ENCODE data around the gene FBXO42. TPM values are rescaled to one million over a fixed set of nuclear protein-coding genes. Genes with fewer than 3 reads are reported as not detected.

The FBXO42 gene
- total and polyA plus RNA-seq, 2 of the 13 experiments (the other 11 are each of a cell fraction or from before 2014, with no cell fraction given) = 7.6 to 17.5 TPM

DNA sequence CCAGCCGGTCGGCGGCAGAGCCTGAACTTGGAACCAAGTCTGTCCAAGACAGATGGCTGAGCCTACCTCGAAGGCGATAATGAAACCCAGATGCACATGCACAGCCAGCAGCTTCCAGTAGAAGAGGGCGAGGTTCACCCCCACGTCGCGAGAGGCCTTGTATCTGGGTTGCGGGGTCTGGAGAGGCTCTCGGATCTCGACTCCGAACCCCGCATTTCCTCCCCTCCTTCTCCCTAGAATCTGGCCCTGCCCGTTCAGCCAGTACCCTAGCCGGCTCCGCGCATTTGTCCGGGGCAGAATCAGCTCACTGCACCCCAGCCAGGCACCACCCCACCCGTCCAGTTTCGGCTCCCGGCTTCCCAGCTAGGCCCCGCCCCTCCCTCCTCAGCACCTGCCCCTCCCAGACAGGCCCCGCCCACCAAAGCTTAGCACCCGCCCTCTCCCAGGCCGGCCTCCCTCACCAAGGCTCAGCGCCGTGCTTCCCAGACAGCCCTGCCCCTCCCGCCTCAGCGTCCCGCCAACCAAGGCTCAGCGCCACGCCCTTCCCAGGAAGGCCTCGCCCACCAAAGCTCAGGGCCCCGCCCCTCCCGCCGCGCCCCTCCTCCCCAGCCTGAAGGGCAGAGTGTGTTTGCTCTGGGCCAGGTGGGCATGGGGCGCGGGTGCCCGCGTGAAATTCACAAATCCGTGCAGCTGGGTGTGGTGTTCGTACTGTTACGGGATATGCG is 135.1 kb downstream of the FBXO42 start (continued):
- TF ChIP-seq HOXA3 (CRISPR knock-in tag; IDR thresholded peaks at IDR 0.05) = peak; percentile 17; the same call in 1 of the 2 replicates
- TF ChIP-seq, protein P1, sequence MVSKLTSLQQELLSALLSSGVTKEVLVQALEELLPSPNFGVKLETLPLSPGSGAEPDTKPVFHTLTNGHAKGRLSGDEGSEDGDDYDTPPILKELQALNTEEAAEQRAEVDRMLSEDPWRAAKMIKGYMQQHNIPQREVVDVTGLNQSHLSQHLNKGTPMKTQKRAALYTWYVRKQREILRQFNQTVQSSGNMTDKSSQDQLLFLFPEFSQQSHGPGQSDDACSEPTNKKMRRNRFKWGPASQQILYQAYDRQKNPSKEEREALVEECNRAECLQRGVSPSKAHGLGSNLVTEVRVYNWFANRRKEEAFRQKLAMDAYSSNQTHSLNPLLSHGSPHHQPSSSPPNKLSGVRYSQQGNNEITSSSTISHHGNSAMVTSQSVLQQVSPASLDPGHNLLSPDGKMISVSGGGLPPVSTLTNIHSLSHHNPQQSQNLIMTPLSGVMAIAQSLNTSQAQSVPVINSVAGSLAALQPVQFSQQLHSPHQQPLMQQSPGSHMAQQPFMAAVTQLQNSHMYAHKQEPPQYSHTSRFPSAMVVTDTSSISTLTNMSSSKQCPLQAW (CRISPR knock-in tag; IDR thresholded peaks at IDR 0.05) = 0 out of 2 replicates have a peak, but pooled peaks have one; percentile 25
- TF ChIP-seq, protein P2, sequence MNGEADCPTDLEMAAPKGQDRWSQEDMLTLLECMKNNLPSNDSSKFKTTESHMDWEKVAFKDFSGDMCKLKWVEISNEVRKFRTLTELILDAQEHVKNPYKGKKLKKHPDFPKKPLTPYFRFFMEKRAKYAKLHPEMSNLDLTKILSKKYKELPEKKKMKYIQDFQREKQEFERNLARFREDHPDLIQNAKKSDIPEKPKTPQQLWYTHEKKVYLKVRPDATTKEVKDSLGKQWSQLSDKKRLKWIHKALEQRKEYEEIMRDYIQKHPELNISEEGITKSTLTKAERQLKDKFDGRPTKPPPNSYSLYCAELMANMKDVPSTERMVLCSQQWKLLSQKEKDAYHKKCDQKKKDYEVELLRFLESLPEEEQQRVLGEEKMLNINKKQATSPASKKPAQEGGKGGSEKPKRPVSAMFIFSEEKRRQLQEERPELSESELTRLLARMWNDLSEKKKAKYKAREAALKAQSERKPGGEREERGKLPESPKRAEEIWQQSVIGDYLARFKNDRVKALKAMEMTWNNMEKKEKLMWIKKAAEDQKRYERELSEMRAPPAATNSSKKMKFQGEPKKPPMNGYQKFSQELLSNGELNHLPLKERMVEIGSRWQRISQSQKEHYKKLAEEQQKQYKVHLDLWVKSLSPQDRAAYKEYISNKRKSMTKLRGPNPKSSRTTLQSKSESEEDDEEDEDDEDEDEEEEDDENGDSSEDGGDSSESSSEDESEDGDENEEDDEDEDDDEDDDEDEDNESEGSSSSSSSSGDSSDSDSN (CRISPR knock-in tag; IDR thresholded peaks at IDR 0.05) = 0 out of 2 replicates have a peak, but pooled peaks have one; percentile 31
- TF ChIP-seq, protein P3, sequence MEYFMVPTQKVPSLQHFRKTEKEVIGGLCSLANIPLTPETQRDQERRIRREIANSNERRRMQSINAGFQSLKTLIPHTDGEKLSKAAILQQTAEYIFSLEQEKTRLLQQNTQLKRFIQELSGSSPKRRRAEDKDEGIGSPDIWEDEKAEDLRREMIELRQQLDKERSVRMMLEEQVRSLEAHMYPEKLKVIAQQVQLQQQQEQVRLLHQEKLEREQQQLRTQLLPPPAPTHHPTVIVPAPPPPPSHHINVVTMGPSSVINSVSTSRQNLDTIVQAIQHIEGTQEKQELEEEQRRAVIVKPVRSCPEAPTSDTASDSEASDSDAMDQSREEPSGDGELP (IDR thresholded peaks at IDR 0.05; ENCODE audit: borderline replicate concordance, low read depth) = peak; percentile 41; the same call in 1 of the 2 replicates
